IMR-90 (cell line): ENCODE results near the gene ABHD3.

Source experiments
- BHLHE40 ChIP-seq: fragments of 150-350 bp; IDR thresholded peaks from 2 replicates; pipeline ENCODE4 v1.6.1; 2016; ENCODE audit warnings: mild to moderate bottlenecking, low read depth, low read length
- CEBPB ChIP-seq: IDR thresholded peaks from 2 replicates; pipeline ENCODE4 v1.6.1; 2012; ENCODE audit warnings: low read depth, low read length, improper control_type of control experiment
- CTCF ChIP-seq: conservative IDR thresholded peaks from 2 replicates; pipeline ENCODE4 v1.5.1; 2012; ENCODE audit warnings: mild to moderate bottlenecking, low read depth, low read length, improper control_type of control experiment
- ELK1 ChIP-seq: fragments of 150-350 bp; IDR thresholded peaks from 2 replicates; pipeline ENCODE4 v1.6.1; 2016; ENCODE audit warnings: low read depth, mild to moderate bottlenecking, low read length, moderate library complexity, borderline replicate concordance
- FOS ChIP-seq: fragments of 150-350 bp; IDR thresholded peaks from 2 replicates; pipeline ENCODE4 v1.6.1; 2016; ENCODE audit warnings: low read depth, low read length
- MAFK ChIP-seq: IDR thresholded peaks from 2 replicates; pipeline ENCODE4 v1.6.1; 2012; ENCODE audit warnings: low read depth, low read length, improper control_type of control experiment
- MXI1 ChIP-seq: IDR thresholded peaks from 2 replicates; pipeline ENCODE4 v1.6.1; 2012; ENCODE audit warnings: low read depth, mild to moderate bottlenecking, low read length, moderate library complexity, borderline replicate concordance
- POLR2A ChIP-seq: IDR thresholded peaks from 2 replicates; pipeline ENCODE4 v1.6.1; 2012; ENCODE audit warnings: mild to moderate bottlenecking, low read depth, low read length
- RAD21 ChIP-seq: IDR thresholded peaks from 2 replicates; pipeline ENCODE4 v1.6.1; 2012; ENCODE audit warnings: low read length, improper control_type of control experiment
- RCOR1 ChIP-seq: IDR thresholded peaks from 2 replicates; pipeline ENCODE4 v1.6.1; 2012; ENCODE audit warnings: mild to moderate bottlenecking, low read length, improper control_type of control experiment; ENCODE audit not compliant: insufficient replicate concordance
- RFX5 ChIP-seq: IDR thresholded peaks from 2 replicates; pipeline ENCODE4 v1.8.0; 2012; ENCODE audit warnings: low read depth, mild to moderate bottlenecking, low read length, moderate library complexity
- SMC3 ChIP-seq: fragments of 150-350 bp; IDR thresholded peaks from 2 replicates; pipeline ENCODE4 v1.6.1; 2016; ENCODE audit warnings: low read depth, mild to moderate bottlenecking, antibody characterized with exemption, low read length, moderate library complexity

GRCh38 chr18:21602299-21602587, 102.3 kb downstream of the ABHD3 start:
- TF ChIP-seq FOS (no peak), CEBPB (no peak), CTCF (no peak), POLR2A (no peak), RFX5 (no peak), RAD21 (no peak), MXI1 (no peak), BHLHE40 (no peak), RCOR1 (no peak), MAFK (no peak), SMC3 (no peak), ELK1 (no peak)
